Hair follicle dermal papilla cell (primary cell): ENCODE results near the gene RGL3. TPM values are rescaled to one million over a fixed set of nuclear protein-coding genes. Genes with fewer than 3 reads are reported as not detected.

Experiments used
- small RNA-seq: library from RNA; depleted of rRNA; stranded (forward); fragments of <200 nt; gene quantifications from one replicate; pipeline ENCODE3, GENCODE V24; 2012
- total RNA-seq: library from RNA; depleted of rRNA; stranded (reverse); fragments of >200 nt; gene quantifications from 2 replicates; pipeline ENCODE4 v1.2.3, GENCODE V29; 2012

RGL3 gene
- total RNA-seq: 0.16 and 1.6 TPM in 2 replicates

GRCh38 chr19:11418549-11419506 is at the start of gene RGL3:
RGL3 (minus strand) TSS chr19:11419314; CDS start chr19:11419278, 36 bp downstream.

GRCh38 chr19:11435057-11435832 is 16.1 kb upstream of the RGL3 start, which contains the start of the genes ODAD3 and PRKCSH:
ODAD3 (minus strand) TSS chr19:11435121; CDS start chr19:11435016, 105 bp downstream.
PRKCSH (plus strand) TSS chr19:11435635; CDS start chr19:11436118, 483 bp downstream.

GRCh38 chr19:11374433-11375142 is 44.5 kb downstream of the RGL3 start, which contains the start of gene SWSAP1:
SWSAP1 (plus strand) TSS chr19:11374666; CDS start chr19:11374681, 15 bp downstream.

GRCh38 chr19:11355160-11356073 is 63.7 kb downstream of the RGL3 start, which contains the start of gene PLPPR2:
PLPPR2 (plus strand) TSS chr19:11355432; CDS start chr19:11357674, 2,242 bp downstream.

GRCh38 chr19:11346104-11346940 is 72.8 kb downstream of the RGL3 start, which contains the start of the genes CCDC159 and TMEM205:
CCDC159 (plus strand) TSS chr19:11346519; CDS start chr19:11346607, 88 bp downstream.
TMEM205 (minus strand) TSS chr19:11346268; CDS start chr19:11345619, 649 bp downstream.

Small RNAs within 50 kb of the gene (small RNA-seq; reads per million reads assigned to genes)
- gene RF00019: not detected

Other genes starting within 250 kb of the RGL3 start
- 378 and 380 TPM in 2 replicates for gene KANK2, start 221.8 kb downstream of the RGL3 start, total RNA-seq
- gene ANGPTL8, start 179.7 kb downstream of the RGL3 start, total RNA-seq: not detected in 2 replicates
- 15.9 and 19.3 TPM in 2 replicates for gene DOCK6, start 156.8 kb downstream of the RGL3 start, total RNA-seq
- gene TSPAN16, start 123.2 kb downstream of the RGL3 start, total RNA-seq: not detected in 2 replicates
- 23.7 and 24.3 TPM in 2 replicates for gene RAB3D, start 79.7 kb downstream of the RGL3 start, total RNA-seq
- 51.1 and 82.2 TPM in 2 replicates for gene TMEM205, start 73.0 kb downstream of the RGL3 start, total RNA-seq
- 6.1 and 10.5 TPM in 2 replicates for gene CCDC159, start 72.8 kb downstream of the RGL3 start, total RNA-seq
- 24.2 and 26.5 TPM in 2 replicates for gene PLPPR2, start 63.9 kb downstream of the RGL3 start, total RNA-seq
- gene SWSAP1, start 44.6 kb downstream of the RGL3 start, total RNA-seq: 0.97 TPM in 2 replicates
- gene EPOR, start 35.0 kb downstream of the RGL3 start, total RNA-seq: 2.3 and 2.8 TPM in 2 replicates
- gene ODAD3, start 15.8 kb upstream of the RGL3 start, total RNA-seq: 0.32 and 0.36 TPM in 2 replicates
- gene PRKCSH, start 16.3 kb upstream of the RGL3 start, total RNA-seq: 131 and 134 TPM in 2 replicates
- 0.73 TPM in 1 of 2 replicates, not detected in the other for gene ELAVL3, start 61.7 kb upstream of the RGL3 start, total RNA-seq
- gene ZNF653, start 86.5 kb upstream of the RGL3 start, total RNA-seq: 5.2 and 6.8 TPM in 2 replicates
- gene ECSIT, start 109.8 kb upstream of the RGL3 start, total RNA-seq: 28.8 and 33.6 TPM in 2 replicates
- gene CNN1, start 119.5 kb upstream of the RGL3 start, total RNA-seq: 8.4 and 13.2 TPM in 2 replicates
- gene ELOF1, start 139.9 kb upstream of the RGL3 start, total RNA-seq: 30.8 TPM in 2 replicates
- gene ACP5, start 158.3 kb upstream of the RGL3 start, total RNA-seq: 0.61 and 1.3 TPM in 2 replicates
- gene ZNF627, start 178.2 kb upstream of the RGL3 start, total RNA-seq: 13.5 and 19.0 TPM in 2 replicates